ENCODE data around the gene JOSD2.
A peak's percentile ranks its signal among the peaks of the same experiment; 100 is the strongest.

JOSD2 gene

GRCh38 chr19:50486823-50487515 is 24.0 kb downstream of the JOSD2 start:
- TF ChIP-seq, protein P1, sequence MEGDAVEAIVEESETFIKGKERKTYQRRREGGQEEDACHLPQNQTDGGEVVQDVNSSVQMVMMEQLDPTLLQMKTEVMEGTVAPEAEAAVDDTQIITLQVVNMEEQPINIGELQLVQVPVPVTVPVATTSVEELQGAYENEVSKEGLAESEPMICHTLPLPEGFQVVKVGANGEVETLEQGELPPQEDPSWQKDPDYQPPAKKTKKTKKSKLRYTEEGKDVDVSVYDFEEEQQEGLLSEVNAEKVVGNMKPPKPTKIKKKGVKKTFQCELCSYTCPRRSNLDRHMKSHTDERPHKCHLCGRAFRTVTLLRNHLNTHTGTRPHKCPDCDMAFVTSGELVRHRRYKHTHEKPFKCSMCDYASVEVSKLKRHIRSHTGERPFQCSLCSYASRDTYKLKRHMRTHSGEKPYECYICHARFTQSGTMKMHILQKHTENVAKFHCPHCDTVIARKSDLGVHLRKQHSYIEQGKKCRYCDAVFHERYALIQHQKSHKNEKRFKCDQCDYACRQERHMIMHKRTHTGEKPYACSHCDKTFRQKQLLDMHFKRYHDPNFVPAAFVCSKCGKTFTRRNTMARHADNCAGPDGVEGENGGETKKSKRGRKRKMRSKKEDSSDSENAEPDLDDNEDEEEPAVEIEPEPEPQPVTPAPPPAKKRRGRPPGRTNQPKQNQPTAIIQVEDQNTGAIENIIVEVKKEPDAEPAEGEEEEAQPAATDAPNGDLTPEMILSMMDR (IDR thresholded peaks at IDR 0.05; ENCODE audit: borderline replicate concordance, insufficient read depth, low read depth, low read length), result peak; percentile 64
- no peak overlapping the region for H3K4me3 ChIP-seq (ENCODE audit: low read depth, low read length)

DNA sequence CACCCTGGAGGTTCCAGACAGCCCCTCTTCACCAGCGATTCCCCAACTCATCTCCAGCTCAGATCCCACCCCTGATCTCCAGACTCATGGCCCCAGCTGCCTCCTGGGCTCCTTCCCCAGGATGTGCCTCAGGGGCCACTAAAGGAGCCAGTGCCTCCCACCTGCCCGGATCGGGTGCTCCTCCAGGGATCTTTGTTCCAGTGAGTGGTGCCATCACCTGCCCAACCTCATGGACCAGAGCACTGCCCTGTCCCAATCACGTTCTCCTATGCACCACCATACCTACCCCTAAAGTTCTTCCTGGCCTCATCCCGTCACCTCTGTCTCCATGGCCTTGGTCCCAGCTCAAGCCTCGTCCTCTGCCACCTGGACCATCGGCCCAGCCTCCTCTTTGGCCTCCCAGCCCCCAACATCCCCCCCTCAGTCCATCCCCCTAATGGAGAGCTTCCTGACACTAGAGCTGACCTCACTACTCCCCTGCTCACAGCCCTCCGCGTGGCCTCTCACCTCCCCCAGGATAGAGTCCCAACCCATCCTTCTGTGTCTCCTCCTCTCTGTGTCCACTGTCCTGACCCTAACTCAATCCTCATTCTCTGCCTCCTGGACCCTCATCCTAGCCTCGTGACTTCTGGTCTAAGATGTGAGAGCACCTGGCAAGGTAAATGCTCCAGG is 25.6 kb downstream of the JOSD2 start:
- TF ChIP-seq, protein P1 (IDR thresholded peaks at IDR 0.05; ENCODE audit: borderline replicate concordance, insufficient read depth, low read depth, low read length), result no peak
- H3K4me3 ChIP-seq (ENCODE audit: low read depth, low read length), result no peak overlapping the region

DNA sequence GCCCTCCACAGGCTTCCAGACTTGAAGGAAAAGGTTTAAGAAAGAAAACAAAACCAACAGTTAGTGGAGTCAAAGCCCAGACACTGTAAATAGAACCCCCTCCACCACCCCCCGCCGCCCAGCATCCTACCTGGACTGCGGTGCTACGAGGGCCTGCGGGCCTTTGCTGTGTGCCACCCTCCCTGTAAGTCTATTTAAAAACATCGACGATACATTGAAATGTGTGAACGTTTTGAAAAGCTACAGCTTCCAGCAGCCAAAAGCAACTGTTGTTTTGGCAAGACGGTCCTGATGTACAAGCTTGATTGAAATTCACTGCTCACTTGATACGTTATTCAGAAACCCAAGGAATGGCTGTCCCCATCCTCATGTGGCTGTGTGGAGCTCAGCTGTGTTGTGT is 28.1 kb downstream of the JOSD2 start:
- TF ChIP-seq, protein P1 (IDR thresholded peaks at IDR 0.05; ENCODE audit: borderline replicate concordance, insufficient read depth, low read depth, low read length), result no peak
- no peak overlapping the region for H3K4me3 ChIP-seq (ENCODE audit: low read depth, low read length)

DNA sequence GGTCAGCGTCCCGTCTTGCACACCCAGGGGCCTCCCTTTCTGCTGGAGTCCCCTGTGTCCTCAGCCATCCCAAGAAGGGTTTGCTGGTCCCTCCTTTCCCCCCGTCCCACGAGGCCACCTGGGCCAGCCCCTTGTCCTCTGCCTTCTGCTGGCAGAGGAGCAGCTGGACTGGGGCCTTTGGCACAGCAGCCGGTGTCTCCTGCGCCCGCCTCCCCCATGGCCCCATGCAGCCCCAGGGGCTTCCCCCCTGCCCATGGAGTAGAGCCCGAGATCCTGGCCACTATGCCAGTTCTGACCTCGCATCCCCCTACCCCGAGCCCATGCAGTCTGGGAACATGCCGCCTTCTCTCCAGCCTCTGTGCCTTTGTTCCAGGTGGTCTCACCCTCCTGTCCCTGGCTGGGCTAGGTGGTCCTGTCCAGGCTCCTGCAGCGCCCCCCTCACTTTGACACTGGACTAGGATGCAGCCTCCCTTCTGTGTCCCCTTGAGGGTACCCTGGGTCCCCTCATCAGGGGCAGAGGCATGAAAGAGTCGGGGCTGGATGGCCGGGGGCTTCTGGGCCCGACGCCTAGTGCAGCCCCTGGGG is 28.6 kb downstream of the JOSD2 start:
- TF ChIP-seq, protein P1 (IDR thresholded peaks at IDR 0.05; ENCODE audit: borderline replicate concordance, insufficient read depth, low read depth, low read length), result no peak
- no peak overlapping the region for H3K4me3 ChIP-seq (ENCODE audit: low read depth, low read length)

DNA sequence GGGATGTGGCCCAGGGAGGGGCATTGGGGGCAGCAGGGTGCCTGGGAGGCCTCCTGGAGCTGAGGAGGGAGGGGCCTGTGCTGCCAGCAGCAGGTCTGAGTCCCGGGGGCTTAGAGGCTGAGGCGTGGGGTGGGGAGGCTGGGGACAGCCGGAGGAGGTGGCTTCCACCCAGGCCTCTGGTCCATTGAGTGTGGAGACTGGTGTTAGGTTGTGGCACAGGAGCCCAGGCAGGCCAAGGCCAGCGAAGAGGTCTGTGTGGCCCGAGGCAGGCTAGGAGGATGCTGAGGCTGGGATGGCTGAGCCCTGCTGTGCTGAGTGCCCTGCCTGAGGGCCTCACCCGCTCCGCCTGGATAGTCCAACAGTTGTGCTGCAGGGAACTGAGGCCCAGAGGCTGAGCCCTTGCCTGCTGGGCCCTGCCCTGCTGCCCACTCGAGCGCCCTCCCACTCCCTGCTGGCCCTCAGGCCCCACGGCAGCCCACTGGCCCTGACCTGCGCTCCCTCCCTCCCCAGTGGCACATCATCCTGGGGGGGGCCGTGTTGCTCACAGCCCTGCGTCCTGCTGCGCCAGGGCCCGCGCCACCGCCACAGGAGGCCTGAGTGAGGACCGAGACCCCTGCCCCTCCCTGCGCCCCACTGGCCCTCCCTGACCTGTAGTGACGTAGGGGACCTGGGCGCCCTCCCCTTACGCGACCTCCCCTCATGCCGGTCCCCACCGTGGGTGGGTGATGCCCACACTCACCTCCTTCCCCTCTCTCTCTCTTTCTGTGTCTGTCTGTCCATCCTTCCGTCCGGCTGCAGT is 29.4 kb downstream of the JOSD2 start:
- TF ChIP-seq, protein P1 (IDR thresholded peaks at IDR 0.05; ENCODE audit: borderline replicate concordance, insufficient read depth, low read depth, low read length), result no peak

DNA sequence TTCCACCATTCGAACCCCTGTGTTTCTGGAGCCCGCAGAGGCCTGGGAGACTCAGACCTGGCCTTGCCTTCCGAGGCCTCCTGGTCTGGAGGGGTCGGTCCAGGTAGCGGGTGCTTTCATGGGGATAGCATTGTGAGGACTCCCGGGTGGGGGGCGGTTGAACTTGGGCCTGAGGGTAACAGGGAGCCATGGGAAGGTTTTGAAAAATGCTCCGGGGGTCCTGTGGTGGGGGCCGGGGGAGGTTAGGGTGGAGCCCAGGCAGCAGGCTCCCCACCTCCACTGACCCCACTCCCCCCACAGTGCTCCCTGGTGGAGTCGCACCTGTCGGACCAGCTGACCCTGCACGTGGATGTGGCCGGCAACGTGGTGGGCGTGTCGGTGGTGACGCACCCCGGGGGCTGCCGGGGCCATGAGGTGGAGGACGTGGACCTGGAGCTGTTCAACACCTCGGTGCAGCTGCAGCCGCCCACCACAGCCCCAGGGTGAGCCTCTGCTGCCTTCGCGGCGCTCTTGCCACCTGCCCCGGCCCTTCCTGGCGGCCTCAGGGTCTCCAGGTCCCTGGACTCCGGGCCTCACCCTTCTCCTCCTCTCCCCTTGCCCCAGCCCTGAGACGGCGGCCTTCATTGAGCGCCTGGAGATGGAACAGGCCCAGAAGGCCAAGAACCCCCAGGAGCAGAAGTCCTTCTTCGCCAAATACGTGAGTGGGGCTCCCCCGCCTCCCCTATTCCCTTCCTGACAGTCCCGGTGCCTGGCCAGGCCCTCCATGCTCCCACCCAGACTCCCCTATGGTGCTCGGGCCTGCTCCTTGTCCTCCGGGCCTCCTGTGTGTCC is 30.5 kb downstream of the JOSD2 start:
- no peak overlapping the region for H3K4me3 ChIP-seq (ENCODE audit: low read depth, low read length)
- TF ChIP-seq, protein P1 (IDR thresholded peaks at IDR 0.05; ENCODE audit: borderline replicate concordance, insufficient read depth, low read depth, low read length), result no peak

More for the DNA sequence above, 29.4 kb downstream of the JOSD2 start:
- H3K4me3 ChIP-seq (ENCODE audit: low read depth, low read length), result no peak overlapping the region
